Measurements from ENCODE around the gene EDN1. TPM values are rescaled to one million over a fixed set of nuclear protein-coding genes. Genes with fewer than 3 reads are reported as not detected.
"Not testable (repeated sequence)": the region's sequence is repeated elsewhere in the genome, so short reads cannot be mapped to it uniquely, and the experiment has no call there.

Gene EDN1
- total and polyA plus RNA-seq, 2 of the 4 experiments (the other 2 are of a cell fraction): 5.6 to 9.0 TPM

DNA sequence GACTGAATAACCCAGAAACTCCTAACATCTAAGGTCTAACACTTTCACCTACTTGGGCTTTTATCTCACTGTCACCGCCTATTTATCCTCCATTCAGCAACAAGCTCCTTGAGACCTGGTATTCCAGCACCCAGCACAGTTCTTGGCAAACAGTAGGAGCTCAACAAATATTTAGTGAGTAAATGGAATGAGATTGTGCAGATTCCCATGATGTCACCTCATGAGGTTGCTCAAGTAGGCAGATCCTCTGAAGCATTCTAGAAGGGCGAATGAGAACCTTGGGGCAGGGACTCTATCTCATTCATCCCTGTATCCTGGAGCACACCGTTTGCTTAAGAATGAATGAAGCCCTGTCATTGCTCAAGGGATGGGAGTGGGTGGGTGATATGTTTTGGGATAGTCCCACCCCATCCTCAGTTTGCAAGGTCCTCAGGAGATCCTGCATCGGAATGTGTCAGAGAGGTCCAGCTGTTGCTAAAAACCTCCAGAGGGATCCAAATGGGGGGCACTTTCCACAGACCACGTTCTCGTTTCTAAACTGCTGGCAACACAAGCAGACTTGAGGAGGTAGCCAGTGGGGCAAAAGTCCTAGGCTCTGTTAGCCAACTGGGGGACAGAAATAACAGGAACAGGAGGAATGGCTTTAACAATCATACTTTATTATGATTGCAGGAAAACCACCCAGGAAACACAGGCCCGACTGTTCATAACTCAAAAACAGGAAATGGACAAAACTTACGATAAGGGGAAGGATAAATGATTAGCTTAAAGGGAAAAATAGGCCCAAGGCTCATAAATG is 42.0 kb downstream of the EDN1 start:
- Histone ChIP-seq H3K23ac (ENCODE audit: low read depth, low read length) (no peak overlapping the region), H4K5ac (ENCODE audit: low read depth, low read length) (no peak overlapping the region), H2BK20ac (ENCODE audit: low read depth, low read length) (no peak overlapping the region), H3K9ac (ENCODE audit: low read depth, low read length) (no peak overlapping the region), H3K4me3 (ENCODE audit: insufficient read depth, low read depth, low read length) (no peak overlapping the region), H3K27ac (ENCODE audit: insufficient read depth, low read length) (no peak overlapping the region), H2AK5ac (ENCODE audit: low read depth, low read length) (no peak overlapping the region), H2BK15ac (ENCODE audit: low read depth, low read length) (no peak overlapping the region), H4K91ac (ENCODE audit: insufficient read depth, low read depth, low read length) (no peak overlapping the region), H3K4me2 (ENCODE audit: low read depth, low read length) (no peak overlapping the region), H3K14ac (replicated peaks; ENCODE audit: low read depth, low read length) (no peak overlapping the region), H3K27me3 (ENCODE audit: control insufficient read depth, insufficient read depth, low read length) (no peaks in the 10 kb centered on the region), H3K36me3 (ENCODE audit: control insufficient read depth, insufficient read depth, low read length) (no peaks in the 10 kb centered on the region), H3K9me1 (ENCODE audit: insufficient read depth, low read length) (no peaks in the 10 kb centered on the region), H4K8ac (ENCODE audit: low read depth in 2 of 2, low read length in 2 of 2) (no peak overlapping the region), H3K18ac (ENCODE audit: low read depth, low read length) (no peak overlapping the region), H2BK120ac (ENCODE audit: low read depth, low read length) (no peak overlapping the region), H2AFZ (replicated peaks; ENCODE audit: low read length, poor library complexity) (no peak overlapping the region), H2AK9ac (replicated peaks; ENCODE audit: low read depth, low read length, poor library complexity) (no peak overlapping the region), H3K56ac (ENCODE audit: extremely low read depth, insufficient read depth, low read length) (no peak overlapping the region), H2BK5ac (ENCODE audit: low read depth, low read length, poor library complexity, severe bottlenecking) (no peak overlapping the region), H3K9me3 (ENCODE audit: control insufficient read depth, insufficient read depth, low read length) (no peaks in the 10 kb centered on the region), H3K79me1 (ENCODE audit: low read depth in 1 of 2, low read length in 2 of 2) (no peaks in the 10 kb centered on the region), H3K4me1 (ENCODE audit: control insufficient read depth, insufficient read depth, low read length) (no peaks in the 10 kb centered on the region; the same call in none of the 2 replicates), H4K20me1 (ENCODE audit: insufficient read depth, low read length) (no peaks in the 10 kb centered on the region), H3K4ac (ENCODE audit: low read depth, low read length) (no peak overlapping the region)
- ATAC-seq (ENCODE audit: low read depth) (no peak), DNase-seq (peak; percentile 58)
- POLR2A ChIA-PET (ENCODE audit: unreplicated experiment): no interaction called here
- 100% methylated on average over 1 of the region's 8 CpGs; no CpG with 5 or more reads in 1 of the 2 experiments for WGBS, 2 experiments (ENCODE audit: extremely low coverage in 2 of 2, insufficient read length in 1 of 2)
- peak; percentile 55 for TF ChIP-seq CEBPB (IDR thresholded peaks at IDR 0.05; ENCODE audit: low read depth, low read length)
- TF ChIP-seq CHD1 (IDR thresholded peaks at IDR 0.05; ENCODE audit: low read depth, low read length): no peak
- in situ Hi-C loops (cut with MboI; ENCODE audit: low sequenced_read_pairs) (no loop called here), dilution Hi-C loops (cut with HindIII; ENCODE audit: low sequenced_read_pairs, unreplicated experiment) (no loop called here), intact Hi-C loops (cut with micrococcal nuclease) (no loop called here)
- CTCF ChIA-PET: no interaction called here
- no TSS peak for BruUV-seq (replicated peaks)

DNA sequence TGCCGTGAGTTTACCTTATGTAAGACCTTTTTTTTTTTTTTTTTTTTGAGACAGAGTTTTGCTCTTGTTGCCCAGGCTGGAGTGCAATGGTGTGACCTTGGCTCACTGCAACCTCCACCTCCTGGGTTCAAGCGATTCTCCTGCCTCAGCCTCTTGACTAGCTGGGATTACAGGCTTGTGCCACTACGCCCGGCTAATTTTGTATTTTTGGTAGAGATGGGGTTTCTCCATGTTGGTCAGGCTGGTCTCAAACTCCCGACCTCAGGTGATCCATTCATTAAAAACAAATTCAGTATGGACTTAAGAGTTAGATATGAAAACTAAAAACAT is 42.6 kb downstream of the EDN1 start:
- CTCF ChIA-PET: not testable (repeated sequence)

More for the DNA sequence above, 42.6 kb downstream of the EDN1 start:
- H3K56ac ChIP-seq (ENCODE audit: extremely low read depth, insufficient read depth, low read length); H3K4ac ChIP-seq (ENCODE audit: low read depth, low read length); POLR2A ChIA-PET (ENCODE audit: unreplicated experiment); in situ Hi-C loops (cut with MboI; ENCODE audit: low sequenced_read_pairs); H3K36me3 ChIP-seq (ENCODE audit: control insufficient read depth, insufficient read depth, low read length); H3K9ac ChIP-seq (ENCODE audit: low read depth, low read length); BruUV-seq (replicated peaks); H3K27me3 ChIP-seq (ENCODE audit: control insufficient read depth, insufficient read depth, low read length); dilution Hi-C loops (cut with HindIII; ENCODE audit: low sequenced_read_pairs, unreplicated experiment); DNase-seq; H2BK120ac ChIP-seq (ENCODE audit: low read depth, low read length); ATAC-seq (ENCODE audit: low read depth); H2BK5ac ChIP-seq (ENCODE audit: low read depth, low read length, poor library complexity, severe bottlenecking); H4K5ac ChIP-seq (ENCODE audit: low read depth, low read length); H4K8ac ChIP-seq (ENCODE audit: low read depth in 2 of 2, low read length in 2 of 2); H2AFZ ChIP-seq (replicated peaks; ENCODE audit: low read length, poor library complexity); H3K23ac ChIP-seq (ENCODE audit: low read depth, low read length); H3K14ac ChIP-seq (replicated peaks; ENCODE audit: low read depth, low read length); H3K4me1 ChIP-seq (ENCODE audit: control insufficient read depth, insufficient read depth, low read length); H3K79me1 ChIP-seq (ENCODE audit: low read depth in 1 of 2, low read length in 2 of 2); H3K27ac ChIP-seq (ENCODE audit: insufficient read depth, low read length); H2AK5ac ChIP-seq (ENCODE audit: low read depth, low read length); H2BK15ac ChIP-seq (ENCODE audit: low read depth, low read length); H3K4me2 ChIP-seq (ENCODE audit: low read depth, low read length); H3K9me3 ChIP-seq (ENCODE audit: control insufficient read depth, insufficient read depth, low read length); H2BK20ac ChIP-seq (ENCODE audit: low read depth, low read length); H2AK9ac ChIP-seq (replicated peaks; ENCODE audit: low read depth, low read length, poor library complexity); H4K20me1 ChIP-seq (ENCODE audit: insufficient read depth, low read length); H3K18ac ChIP-seq (ENCODE audit: low read depth, low read length); H4K91ac ChIP-seq (ENCODE audit: insufficient read depth, low read depth, low read length); H3K4me3 ChIP-seq (ENCODE audit: insufficient read depth, low read depth, low read length); intact Hi-C loops (cut with micrococcal nuclease); H3K9me1 ChIP-seq (ENCODE audit: insufficient read depth, low read length): not testable (repeated sequence)
- WGBS, 2 experiments (ENCODE audit: extremely low coverage in 2 of 2, insufficient read length in 1 of 2): no CpG with 5 or more reads among the region's 5 CpGs

Data from IMR-90 (cell line).